Glutamatergic neuron (in vitro differentiated cells): Measurements from ENCODE around the gene GRIP1. TPM values are rescaled to one million over a fixed set of nuclear protein-coding genes. Genes with fewer than 3 reads are reported as not detected.

Source experiments
- DNase-seq: peaks from one replicate; pipeline ENCODE4 v3.0.0; 2022
- H3K27ac Mint-ChIP-seq: one replicate; pipeline ENCODE4 v1.8.0; 2020; ENCODE audit warnings: mild to moderate bottlenecking, mixed read lengths, inconsistent platforms; ENCODE audit not compliant: unreplicated experiment
- H3K27me3 Mint-ChIP-seq: one replicate; pipeline ENCODE4 v1.8.0; 2020; ENCODE audit warnings: mild to moderate bottlenecking, moderate library complexity, mixed read lengths, inconsistent platforms; ENCODE audit not compliant: unreplicated experiment
- H3K36me3 Mint-ChIP-seq: one replicate; pipeline ENCODE4 v1.8.0; 2020; ENCODE audit warnings: mild to moderate bottlenecking, mixed read lengths, inconsistent platforms; ENCODE audit not compliant: unreplicated experiment
- H3K4me1 Mint-ChIP-seq: one replicate; pipeline ENCODE4 v1.8.0; 2020; ENCODE audit warnings: mild to moderate bottlenecking, low read depth, mixed read lengths, inconsistent platforms; ENCODE audit not compliant: unreplicated experiment
- H3K4me3 Mint-ChIP-seq: one replicate; pipeline ENCODE4 v1.8.0; 2020; ENCODE audit warnings: mild to moderate bottlenecking, mixed read lengths, inconsistent platforms; ENCODE audit not compliant: unreplicated experiment
- H3K9me3 Mint-ChIP-seq: one replicate; pipeline ENCODE4 v1.8.0; 2020; ENCODE audit warnings: mild to moderate bottlenecking, moderate library complexity, mixed read lengths, inconsistent platforms; ENCODE audit not compliant: unreplicated experiment
- total RNA-seq: library from RNA; stranded (reverse); fragmentation: NEBNext Ultra II Directional; extraction: Animal tissue kit (Norgen Biotek cat#: 25700); gene quantifications from one replicate; pipeline ENCODE4 v1.2.1, GENCODE V29; 2021; ENCODE audit not compliant: unreplicated experiment
- TF ChIP-seq, protein P1 (sequence below): fragments of 200-600 bp; sonication (generic); IDR thresholded peaks from one replicate; pipeline ENCODE4 v1.5.0; 2021; ENCODE audit not compliant: partially characterized antibody, unreplicated experiment

The GRIP1 gene
- total RNA-seq, 1 donor from 2014 or later, result 67.1 TPM

DNA sequence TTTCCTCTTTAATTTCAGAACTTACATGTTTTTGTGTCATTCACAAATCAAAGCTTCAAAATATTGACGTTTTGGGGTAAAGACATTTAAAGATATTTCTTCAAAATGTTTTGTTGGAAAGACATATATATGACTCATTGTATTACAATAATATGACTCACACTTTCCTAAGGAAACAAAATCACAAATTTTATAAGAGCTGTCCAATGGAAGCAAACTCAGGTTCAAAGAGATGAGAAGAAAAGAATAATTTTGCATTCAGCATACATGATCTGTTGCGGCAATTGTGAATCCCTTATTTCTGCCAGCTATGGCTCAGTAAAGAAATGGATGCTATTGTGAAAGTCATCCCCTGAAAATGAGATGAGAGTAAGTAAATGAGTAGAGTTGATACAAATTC is 82.7 kb downstream of the GRIP1 start:
- Mint-ChIP-seq H3K9me3 (no peaks in the 10 kb centered on the region), H3K4me1 (peaks cover 7% of the 10 kb centered on the region), H3K27ac (no peak overlapping the region), H3K27me3 (no peaks in the 10 kb centered on the region), H3K4me3 (no peak overlapping the region), H3K36me3 (no peaks in the 10 kb centered on the region)
- DNase-seq, result no peak
- TF ChIP-seq, protein P1, sequence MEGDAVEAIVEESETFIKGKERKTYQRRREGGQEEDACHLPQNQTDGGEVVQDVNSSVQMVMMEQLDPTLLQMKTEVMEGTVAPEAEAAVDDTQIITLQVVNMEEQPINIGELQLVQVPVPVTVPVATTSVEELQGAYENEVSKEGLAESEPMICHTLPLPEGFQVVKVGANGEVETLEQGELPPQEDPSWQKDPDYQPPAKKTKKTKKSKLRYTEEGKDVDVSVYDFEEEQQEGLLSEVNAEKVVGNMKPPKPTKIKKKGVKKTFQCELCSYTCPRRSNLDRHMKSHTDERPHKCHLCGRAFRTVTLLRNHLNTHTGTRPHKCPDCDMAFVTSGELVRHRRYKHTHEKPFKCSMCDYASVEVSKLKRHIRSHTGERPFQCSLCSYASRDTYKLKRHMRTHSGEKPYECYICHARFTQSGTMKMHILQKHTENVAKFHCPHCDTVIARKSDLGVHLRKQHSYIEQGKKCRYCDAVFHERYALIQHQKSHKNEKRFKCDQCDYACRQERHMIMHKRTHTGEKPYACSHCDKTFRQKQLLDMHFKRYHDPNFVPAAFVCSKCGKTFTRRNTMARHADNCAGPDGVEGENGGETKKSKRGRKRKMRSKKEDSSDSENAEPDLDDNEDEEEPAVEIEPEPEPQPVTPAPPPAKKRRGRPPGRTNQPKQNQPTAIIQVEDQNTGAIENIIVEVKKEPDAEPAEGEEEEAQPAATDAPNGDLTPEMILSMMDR, result no peak

- H3K27me3 Mint-ChIP-seq, result no peaks in the 10 kb centered on the region
- no peak overlapping the region for H3K4me3 Mint-ChIP-seq
- H3K27ac Mint-ChIP-seq, result no peak overlapping the region
- DNase-seq, result no peak
- no peaks in the 10 kb centered on the region for H3K9me3 Mint-ChIP-seq
- H3K36me3 Mint-ChIP-seq, result no peaks in the 10 kb centered on the region
- H3K4me1 Mint-ChIP-seq, result no peaks in the 10 kb centered on the region
- TF ChIP-seq, protein P1, result no peak
Observed at GRCh38 chr12:66594688-66595087, 84.2 kb downstream of the GRIP1 start.

DNA sequence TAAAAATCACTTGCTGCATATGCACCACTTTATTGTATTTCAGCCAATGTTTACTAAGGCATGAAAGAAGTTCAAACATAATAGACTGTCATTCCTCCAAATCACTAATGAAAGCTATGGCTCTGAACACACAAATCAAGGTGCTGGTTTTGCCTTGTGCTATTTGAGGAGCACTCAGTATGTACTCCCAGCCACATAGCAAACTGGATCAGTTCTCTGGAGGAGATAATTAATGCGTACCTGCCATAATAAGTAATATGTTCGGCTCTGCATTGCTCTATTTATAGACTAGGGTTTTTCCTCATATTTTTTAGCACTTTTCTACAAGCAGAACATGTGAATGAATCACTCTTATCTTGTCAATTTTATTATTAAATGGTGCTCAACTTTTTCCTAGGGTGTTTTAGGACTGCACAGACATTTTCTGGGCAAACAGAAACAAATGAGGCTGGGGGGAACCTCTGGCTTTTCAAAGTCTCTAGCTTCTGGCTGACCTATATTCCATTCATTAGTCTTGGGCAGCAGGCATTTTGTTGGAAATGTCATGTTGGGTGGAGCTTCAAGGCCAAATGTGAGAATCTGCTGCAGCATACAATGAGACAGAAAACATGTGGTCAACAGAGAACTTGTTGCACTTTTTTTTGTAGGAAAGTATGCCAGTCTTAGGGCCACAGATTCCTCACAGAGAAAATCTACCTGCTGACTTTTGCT is 88.4 kb downstream of the GRIP1 start:
- Mint-ChIP-seq H3K4me1 (no peaks in the 10 kb centered on the region), H3K27me3 (no peaks in the 10 kb centered on the region), H3K4me3 (no peak overlapping the region), H3K9me3 (no peaks in the 10 kb centered on the region), H3K36me3 (no peaks in the 10 kb centered on the region), H3K27ac (no peak overlapping the region)
- TF ChIP-seq, protein P1, result no peak
- DNase-seq, result no peak

- Mint-ChIP-seq H3K9me3 (no peaks in the 10 kb centered on the region), H3K4me1 (no peaks in the 10 kb centered on the region), H3K4me3 (no peak overlapping the region), H3K36me3 (no peaks in the 10 kb centered on the region), H3K27ac (no peak overlapping the region), H3K27me3 (no peaks in the 10 kb centered on the region)
- TF ChIP-seq, protein P1, result no peak
- DNase-seq, result no peak
Observed at GRCh38 chr12:66589095-66589494, 89.8 kb downstream of the GRIP1 start.

DNA sequence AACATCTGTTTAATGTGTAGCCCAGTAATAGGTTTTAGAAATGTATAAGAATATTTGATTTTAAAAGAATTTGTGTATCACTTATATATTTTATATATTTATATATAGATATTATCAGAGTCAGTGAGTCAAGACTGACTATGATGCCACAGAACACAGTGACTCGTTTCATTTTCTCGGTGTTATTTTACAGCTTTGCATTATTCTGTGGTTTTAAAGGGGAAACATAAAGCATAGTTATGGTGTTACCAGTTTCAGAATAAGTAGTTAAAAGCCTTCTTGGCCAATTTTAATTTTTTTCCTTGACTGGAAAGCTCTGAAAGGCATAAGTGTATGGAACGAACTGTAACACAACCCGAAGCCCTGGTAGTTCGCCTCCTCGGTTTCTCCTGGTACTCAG is 91.0 kb downstream of the GRIP1 start:
- no peaks in the 10 kb centered on the region for H3K27me3 Mint-ChIP-seq
- no peaks in the 10 kb centered on the region for H3K36me3 Mint-ChIP-seq
- TF ChIP-seq, protein P1, result no peak
- H3K27ac Mint-ChIP-seq, result no peak overlapping the region
- no peaks in the 10 kb centered on the region for H3K9me3 Mint-ChIP-seq
- DNase-seq, result no peak
- no peaks in the 10 kb centered on the region for H3K4me1 Mint-ChIP-seq
- H3K4me3 Mint-ChIP-seq, result no peak overlapping the region
